Daoy (cell line): ENCODE measurements around the gene MAPKBP1. TPM values are rescaled to one million over a fixed set of nuclear protein-coding genes. Genes with fewer than 3 reads are reported as not detected.

ENCODE experiments used
- DNase-seq: peaks from one replicate; pipeline ENCODE4 v3.0.0-alpha.2; 2015; ENCODE audit warnings: low read depth
- total RNA-seq: library from RNA; depleted of rRNA; stranded (reverse); fragments of >200 nt; shearing (Covaris generic); gene quantifications from 2 replicates; pipeline ENCODE4 v1.2.3, GENCODE V29; 2014

The MAPKBP1 gene
- total RNA-seq, 1 experiment from 2014 or later, result 3.7 TPM

DNA sequence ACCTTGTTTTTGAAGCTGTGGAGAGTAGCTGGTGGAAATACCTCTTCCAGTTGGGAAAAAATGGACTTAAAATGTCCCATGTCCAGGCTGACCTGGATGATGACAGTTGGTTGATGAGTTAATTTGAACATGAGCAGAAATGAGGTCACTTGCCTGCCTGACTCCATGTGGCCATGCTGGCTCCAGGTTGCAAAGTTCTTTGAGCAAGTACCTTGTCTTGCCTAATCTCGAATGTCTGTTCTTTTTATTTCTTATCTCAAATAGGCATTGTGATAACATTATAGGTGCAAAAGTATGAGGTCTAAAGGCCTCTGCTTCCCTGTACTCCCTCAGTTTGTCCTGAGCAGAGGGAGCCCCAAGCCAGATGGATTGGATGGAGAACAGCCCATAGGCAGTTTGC is 9.0 kb downstream of the MAPKBP1 start:
- DNase-seq, result no peak

DNA sequence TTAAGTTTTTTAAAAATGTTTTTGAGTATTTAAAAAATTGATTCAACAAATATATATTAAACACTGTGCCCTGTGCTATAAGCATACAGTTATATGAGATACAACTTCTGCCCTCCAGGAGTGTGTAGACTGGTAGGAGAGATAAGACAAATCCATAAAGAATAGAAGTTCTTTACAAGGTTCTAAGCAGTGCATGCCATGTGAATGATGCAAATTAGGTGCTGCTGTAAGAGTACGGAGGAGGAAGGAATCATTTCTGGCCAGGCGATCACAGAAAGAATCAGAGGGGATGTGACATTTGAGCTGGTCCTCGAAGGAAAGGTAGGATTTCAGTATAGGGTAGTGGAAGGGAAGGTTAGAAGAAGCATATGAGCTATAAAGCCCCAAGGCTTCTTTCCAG is 14.0 kb downstream of the MAPKBP1 start:
- no peak for DNase-seq

DNA sequence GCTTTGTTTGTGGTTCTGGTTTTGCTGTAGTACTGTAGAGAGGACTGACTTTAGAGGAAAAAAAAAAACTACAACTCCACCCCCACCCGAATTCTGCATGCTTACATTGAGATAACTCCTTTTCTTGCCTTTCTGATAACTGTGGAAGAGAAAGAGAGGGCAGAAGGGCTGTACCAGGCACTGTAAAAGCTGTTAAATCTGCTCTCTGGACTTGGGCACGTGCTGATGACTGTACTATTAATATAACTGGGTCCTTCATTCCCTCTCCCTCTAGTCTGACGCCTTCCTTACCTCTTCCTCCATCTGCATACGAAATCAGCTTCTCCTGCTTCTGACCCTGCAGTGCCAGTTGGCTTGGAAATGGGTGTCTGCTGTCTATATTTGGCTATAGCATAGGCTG is 15.0 kb downstream of the MAPKBP1 start:
- no peak for DNase-seq

DNA sequence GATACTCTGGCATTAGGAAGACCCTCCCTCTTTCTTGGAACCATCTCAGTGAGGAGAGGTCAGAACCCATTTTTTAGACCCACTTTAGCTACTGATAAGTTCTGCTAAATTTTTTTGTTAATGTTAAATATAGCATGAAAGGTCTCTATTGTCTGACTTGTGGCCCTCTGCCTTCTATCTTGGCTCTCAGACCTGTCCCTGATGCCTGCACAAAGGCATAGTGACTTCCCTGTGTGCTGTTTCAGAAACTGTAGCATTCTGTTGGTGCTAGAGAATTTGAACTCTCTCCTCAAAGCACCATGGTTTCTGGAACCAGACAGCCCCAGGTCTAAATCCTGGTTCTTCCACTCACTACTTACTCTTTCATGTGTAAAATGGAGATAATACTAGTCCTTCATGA is 15.4 kb downstream of the MAPKBP1 start:
- no peak for DNase-seq

DNA sequence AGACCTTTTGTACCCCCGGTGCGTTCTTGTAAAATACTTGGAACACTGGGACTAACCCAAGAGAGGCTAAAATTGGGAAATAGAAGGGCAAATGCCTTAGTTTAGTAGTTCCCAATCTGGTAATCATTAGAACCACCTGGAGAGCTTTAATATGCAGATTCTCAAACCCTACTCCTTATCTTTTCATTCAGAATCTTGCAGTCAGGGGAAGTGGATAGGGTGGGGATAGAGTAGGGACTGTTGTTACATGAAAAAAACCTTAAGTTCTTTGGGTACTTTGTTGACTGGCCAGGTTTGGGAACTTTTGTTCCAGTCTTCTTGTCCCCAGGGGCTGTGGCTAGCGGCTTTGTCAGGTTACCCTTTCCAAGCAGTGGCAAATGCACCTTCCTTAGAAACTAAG is 15.9 kb downstream of the MAPKBP1 start:
- DNase-seq, result no peak

DNA sequence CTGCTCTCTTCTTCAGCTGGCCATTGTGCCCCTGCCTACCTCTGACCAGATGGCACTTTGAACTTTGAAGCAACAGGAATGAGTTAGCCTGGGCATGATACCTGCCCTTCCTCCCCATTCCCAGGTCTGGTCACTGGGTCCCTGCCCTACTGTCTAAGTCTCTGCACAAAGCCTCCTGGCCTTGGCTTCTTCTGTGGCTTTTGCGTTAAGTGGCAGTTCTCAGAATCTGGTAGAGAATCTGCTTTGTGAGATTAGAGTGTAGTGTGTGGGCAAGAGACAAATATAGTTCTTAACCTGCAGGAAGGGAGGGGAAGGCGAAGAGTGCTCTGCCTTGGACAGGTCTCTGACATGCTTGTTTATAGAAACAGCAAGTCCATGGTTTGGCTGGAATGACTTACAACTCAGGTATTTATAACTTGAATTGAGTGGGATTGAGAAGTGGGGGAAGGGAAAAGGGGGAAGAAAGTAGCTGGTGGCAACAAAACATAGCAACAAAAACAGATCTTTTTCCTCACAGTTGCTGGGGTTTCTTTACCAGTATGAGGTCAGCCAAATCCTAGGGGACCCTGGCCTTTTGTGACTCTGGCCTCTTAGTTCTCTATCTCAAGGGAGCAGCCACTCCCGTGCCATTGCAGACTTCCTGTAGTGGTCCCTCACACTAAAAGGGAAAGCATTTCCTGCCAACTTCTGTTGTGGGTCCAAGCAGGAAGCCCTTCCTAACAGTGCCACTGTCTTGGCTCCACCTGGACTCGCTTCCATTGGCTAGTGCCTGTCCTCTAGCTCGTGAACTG is 16.7 kb downstream of the MAPKBP1 start:
- DNase-seq, result peak; percentile 70

DNA sequence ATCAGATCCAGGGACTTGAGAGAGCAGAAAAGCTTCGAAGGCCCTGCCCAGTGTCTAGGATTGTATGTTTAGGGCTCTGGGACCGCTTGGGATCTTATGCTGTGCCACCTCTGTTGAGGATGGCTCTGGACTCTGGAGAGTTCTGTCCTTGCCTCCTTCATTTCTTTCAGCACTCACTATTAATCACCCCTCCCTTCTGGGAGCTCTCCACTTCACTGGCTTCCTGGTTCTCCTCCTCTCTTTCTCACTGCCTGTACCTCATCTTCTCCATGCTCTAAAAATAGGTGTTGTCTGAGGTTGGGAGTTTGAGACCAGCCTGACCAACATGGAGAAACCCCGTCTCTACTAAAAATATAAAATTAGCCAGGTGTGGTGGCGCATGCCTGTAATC is 17.3 kb downstream of the MAPKBP1 start:
- DNase-seq, result no peak

DNA sequence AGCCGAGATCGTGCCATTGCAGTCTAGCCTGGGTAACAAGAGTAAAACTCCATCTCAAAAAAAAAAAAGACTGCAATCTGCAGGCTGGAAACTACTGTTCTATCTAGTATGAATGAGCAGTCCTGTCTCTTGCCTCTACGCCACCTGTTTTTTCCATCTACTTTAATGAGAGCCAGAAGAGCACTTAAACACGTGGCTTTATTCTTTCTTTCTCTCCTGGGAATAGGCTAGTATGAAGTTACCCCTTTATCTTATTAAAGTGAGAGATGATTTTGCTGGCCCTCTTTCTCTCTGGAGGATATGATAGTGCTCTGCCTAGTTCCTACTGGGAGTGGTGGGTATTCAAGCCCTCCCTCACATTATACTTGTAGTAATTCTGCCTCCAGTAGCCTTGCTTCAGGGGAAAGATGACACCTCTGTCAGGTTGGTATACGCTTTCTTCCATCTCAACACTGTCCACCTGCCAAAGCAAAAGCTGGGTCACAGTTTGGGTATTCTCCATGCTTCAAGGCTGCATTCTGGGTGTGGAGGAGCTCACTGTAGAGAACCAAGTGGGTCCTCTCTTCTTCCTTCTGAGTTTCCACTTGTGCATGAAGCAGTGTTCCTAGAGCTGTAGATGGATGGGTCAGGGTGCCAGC is 17.8 kb downstream of the MAPKBP1 start:
- no peak for DNase-seq

DNA sequence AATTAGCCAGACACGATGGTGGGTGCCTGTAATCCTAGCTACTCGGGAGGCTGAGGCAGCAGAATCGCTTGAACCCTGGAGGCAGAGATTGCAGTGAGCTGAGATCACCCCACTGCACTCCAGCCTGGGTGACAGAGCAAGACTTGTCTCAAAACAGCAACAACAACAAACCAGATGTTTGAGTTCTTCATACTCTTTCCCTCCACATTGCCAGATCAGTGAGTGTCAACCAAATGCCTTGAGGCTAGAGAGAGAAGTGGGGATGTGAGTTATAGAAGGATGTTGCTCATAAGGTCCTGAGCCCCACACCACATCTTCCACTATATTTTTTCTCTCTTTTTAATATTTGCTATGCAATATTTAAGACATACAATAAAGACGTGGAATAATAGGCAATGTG is 19.8 kb downstream of the MAPKBP1 start:
- DNase-seq, result no peak

DNA sequence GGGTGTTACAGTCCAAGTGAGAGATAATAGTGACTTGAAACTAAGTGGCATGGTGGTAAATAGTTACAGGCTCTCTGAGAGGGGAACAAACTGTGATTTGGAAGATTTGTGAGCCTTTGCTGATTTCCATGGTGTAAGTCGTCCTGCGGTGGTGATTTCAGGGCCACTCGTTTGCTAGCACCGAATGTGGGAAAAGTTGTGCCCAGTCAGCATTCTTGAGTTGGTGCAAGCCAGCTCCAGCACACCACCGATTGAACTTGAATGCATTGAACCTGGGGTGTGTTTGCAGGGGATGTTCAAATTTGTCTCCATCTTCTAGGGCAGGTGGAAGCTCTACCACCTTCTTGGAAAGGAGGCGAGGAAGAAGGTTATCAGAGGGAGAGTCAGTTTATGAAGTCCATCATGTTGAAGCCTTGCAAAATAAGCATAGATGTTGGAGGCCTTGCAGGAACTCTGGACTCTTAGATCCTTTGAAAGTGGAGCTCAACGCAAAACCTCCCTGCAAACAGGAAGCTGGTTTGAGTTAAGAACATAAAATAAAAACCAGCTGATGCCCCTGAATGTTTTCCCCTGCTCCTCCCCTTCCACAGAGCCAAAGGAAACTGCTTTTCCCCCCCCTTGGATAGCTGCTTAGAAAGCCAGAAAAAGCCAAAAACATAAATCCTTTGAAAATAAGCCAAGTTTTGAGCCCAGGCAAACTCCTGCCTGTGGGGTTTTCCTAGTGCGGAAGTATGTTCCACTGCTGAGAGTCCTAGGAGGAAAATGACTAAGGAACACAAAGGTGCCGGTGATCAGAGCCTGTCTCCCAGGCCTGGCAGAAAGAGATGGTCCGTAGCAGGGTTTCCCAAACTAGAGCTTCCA is 21.9 kb downstream of the MAPKBP1 start:
- peak; percentile 55 for DNase-seq

DNA sequence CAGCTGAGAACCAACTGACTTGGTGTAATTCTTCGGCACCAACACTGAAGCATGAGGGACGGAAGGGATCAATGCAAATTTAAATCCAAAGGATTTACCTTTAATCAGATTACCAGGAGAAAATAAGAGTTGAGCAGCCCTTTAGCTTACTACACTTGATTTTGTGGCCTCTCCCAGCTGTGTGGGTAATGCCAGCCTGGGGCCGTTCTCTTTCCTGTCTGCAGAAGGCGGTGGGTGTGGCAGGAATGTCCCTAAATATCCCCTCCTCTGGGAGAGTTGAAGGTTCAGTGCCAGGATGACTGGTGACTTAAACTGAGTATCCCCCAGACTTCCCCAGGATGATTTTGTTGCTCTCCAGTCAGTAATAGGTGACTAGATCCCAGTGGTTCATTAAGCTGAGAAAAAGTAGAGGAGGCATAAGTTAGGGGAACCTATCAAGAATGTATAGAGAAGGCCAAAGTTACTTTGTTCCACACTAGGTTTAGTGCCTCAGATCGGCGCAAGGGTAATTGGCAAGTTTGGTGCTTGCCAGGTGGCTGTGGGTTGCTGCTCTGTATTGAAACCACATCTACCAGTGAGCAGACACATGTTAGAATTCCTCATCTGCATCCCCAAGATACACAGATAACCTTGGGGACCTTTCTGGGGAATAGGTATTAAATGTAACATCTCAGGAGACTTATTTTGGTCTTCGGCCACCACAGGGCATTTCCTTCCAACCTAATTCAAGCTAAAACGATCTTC is 23.1 kb downstream of the MAPKBP1 start:
- DNase-seq, result no peak

DNA sequence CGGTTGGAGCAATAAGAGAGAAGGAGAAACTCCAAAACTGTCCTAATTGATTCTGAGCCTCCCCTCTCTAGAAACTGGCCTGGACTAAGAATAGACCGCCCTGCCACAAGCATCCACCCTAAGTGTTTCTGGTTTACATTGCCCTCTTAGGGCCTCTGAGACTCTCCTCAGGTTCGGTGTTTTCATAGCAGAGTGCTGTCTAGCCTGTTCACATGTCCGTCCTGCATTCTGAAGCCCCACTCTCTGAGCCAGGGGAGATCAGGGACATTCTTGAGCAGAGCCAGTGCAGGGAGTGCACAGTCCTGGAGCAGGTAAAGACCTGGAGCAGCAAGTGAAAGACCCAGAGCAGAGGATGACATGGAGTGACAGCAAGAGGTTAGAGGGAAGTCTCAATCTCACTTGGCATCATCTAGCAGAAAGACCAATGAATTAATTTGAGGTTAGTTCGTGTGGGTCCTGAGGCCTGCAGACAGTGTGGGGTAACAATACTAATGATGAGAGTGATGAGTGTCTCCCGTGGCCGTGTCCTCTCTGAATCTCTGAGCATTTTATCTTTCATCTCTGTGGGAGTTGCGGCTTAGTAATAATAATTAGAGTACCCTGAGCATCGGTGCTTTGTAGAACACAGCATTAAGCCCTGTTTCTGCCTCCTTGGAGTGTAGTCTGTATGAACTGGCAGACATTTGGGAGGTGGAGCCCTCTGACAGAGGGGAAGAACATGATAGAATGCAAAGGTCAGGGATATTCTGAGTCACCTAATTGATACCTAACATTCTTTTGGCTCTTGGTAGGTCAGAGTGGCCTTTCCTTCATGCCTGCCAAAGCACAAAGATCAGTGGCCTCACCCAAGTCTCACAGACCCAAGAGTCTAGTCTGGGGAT is 24.6 kb downstream of the MAPKBP1 start:
- no peak for DNase-seq

DNA sequence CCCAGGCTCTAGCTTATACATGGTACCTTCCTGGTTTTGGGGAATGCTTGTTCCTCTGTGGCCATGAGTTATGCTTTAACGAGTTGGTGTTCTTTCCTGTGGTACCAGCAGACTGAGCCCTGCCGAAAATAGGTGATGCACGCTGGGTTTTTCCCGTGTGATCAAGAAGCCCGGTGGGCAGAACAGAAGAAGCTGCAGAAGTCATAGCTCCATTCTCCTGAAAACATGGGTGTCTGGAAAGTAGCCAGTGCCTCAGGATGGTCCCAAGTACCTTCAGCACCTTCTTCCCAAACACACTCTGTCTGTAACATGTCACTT is 25.2 kb downstream of the MAPKBP1 start:
- no peak for DNase-seq

DNA sequence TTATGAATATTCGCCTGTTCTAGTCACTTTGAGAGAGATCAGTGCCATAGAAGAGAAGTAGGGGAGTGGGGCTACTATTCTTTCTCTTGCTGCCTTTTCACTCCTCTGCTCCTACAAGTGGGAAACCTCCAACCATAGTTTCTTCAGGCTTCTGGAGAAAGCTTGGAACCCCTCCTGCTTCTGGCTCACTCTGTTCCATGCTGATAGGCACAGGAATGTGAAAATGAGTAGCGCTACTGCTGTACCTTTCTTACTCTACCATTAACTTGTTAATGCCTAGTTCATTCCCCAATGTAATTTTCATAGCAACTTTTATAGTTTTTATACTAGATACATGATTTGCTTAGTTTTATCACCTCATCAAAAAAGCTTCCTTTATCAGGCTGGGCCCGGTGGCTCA is 26.9 kb downstream of the MAPKBP1 start:
- no peak for DNase-seq

DNA sequence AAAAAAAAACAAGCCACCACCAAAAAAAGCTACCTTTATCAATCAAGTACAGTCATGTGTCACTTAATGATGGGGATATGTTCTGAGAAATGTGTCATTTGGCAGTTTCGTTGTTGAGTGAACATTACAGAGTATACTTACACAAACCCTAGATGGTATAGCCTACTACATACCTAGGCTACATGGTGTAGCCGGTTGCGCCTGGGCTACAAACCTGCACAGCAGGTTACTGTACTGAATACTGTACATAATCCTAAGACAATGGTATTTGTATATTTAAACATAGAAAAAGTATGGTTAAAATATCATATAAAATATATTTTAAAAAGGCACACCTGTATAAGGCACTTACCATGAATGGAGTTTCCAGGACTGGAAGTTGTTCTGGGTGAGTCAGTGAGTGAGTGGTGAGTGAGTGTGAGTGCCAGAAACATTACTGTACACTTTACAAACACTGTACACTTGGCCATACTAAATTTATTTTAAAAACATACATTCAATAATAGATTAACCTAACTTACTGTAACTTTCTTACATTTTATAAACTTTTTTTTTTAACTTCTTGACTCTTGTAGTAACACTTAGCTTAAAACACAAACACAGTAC is 27.7 kb downstream of the MAPKBP1 start:
- DNase-seq, result no peak

DNA sequence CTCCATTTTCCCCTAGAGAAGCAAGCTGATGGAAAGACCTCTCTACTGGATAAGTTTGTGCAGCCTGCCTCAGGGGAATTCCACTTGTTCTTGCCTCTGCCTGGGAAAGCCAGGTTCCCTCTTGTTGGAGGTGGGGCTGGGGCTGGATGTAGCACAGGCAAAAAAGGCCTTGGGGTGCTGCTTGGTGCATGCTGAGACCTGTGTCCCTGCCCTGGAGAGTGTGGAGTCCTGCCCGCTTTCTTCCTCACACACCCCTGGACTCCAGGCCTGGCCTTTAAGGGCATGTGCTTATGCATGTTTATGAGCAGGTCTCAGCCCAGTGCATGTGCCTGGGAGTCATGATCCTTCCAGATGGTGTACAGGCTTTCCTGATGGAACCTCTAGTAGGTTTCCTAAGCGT is 30.1 kb downstream of the MAPKBP1 start:
- DNase-seq, result no peak

DNA sequence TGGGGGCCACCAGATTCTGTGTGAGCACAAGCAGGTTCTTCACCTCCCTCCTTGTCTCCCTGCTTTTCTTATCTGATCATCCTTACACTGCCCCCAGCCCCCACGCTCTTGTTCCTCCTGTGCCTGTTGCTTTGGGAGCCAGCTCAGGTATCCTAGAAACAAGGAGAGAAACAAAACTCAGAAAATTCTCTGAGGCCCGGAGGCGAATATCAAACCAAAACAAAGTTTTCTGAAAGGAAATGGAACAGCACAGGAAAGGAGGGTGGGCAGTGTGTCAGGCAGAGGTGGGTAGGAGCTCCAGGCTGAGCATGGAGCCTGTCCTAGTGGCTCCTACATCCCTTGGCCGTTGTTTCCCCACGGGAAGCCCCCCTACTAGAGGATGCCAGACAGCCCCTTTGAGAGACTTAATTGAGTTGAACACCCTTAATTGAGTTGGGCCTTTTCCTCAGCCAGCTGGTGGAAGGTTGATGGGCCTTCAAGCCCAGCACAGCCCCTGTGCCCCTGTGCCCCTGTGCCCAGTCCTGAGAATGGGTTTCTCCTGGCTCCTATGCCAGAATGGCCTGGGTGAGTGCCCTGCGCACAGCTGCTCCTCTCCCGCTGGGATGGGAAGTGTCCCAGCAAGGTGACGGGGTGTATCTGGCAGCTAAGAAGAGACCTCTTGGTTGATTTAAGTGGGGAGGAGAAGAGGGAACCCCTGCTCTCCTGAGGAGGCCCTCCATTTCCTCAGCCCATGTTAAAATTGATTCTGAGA is 30.8 kb downstream of the MAPKBP1 start:
- DNase-seq, result peak; percentile 31

DNA sequence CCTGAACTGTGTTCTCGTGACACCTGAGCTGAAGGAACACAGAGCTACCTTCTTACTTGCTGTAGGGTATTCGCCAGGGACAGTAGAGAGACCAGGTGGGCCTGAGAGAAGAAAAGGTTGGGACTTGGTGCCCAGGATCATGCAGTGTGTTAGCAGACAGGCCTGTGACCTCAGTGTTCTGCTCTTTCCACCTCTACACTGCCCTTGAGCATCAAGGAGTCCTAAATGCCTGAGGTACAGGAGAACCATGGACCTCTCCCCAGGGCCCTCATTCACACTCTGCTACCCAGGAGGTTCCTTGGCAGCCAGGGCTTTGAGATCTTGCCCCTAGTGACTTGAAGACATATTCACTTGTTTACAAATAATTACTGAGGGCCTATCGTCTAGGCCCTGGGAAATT is 31.4 kb downstream of the MAPKBP1 start:
- DNase-seq, result no peak

DNA sequence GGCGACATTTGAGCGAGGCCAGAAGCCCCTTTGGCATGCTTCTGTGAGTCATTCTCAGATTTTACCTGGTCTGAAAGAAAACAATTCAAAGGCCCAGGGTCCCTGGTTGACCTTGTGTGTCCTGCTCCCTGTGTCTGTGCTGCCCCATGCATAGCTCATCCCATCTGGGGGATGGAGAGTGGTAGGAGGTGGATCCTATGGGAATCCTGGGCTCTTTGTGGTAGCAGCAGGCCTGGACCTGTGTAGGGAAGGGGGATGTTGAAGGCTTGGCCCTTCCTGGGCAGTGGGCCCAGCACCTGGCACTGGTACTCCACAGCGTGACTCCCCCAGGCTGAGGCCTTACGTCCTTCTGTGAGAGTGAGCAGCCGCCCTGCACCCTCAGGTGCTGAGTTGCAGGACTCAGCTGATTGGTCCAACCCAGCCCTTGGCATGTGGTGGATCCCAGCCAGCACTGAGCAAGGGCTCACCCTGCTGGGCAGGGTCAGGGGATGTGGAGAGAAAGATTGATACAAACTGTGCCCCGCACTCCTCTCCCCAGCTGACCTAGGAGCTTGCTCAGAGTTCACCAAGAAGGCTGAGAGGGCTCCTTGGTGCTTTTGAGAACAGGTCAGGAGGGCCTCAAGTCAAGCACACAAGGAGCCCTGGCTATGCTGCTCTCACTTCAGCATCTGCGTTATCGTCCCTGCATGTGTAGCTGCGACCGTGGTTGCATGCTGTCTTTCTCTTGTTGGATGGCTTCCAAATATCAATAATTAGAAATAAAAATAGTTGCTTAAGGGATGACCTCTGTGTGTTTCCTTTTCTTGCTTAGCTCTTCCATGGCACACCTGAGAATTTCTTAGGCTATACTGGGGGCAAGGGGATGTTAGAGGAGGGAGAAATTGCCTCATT is 32.3 kb downstream of the MAPKBP1 start:
- no peak for DNase-seq
